DMS53 treated with DMSO at 0.1 percent for 48 hours (cell line): Measurements from ENCODE around the gene FTO.
"Not testable (repeated sequence)": the region's sequence is repeated elsewhere in the genome, so short reads cannot be mapped to it uniquely, and the experiment has no call there.

Experiments
- DNase-seq: peaks from one replicate; lab custom pipeline; 2025; ENCODE audit not compliant: unreplicated experiment; lab: John Stamatoyannopoulos, UW

The FTO gene

GRCh38 chr16:53821487-53821886 lies 117.5 kb downstream of the FTO start:
- no peak for DNase-seq

GRCh38 chr16:53821957-53822625 lies 118.1 kb downstream of the FTO start:
- DNase-seq = no peak

- DNase-seq = no peak
Measured at GRCh38 chr16:53822936-53823529, 119.1 kb downstream of the FTO start.

- DNase-seq = no peak
Measured at GRCh38 chr16:53826658-53827057, 122.7 kb downstream of the FTO start.

- no peak for DNase-seq
Measured at GRCh38 chr16:53827741-53828140, 123.8 kb downstream of the FTO start.

GRCh38 chr16:53829186-53829747 lies 125.3 kb downstream of the FTO start:
- DNase-seq = no peak

- DNase-seq = no peak
Measured at GRCh38 chr16:53832896-53833544, 129.1 kb downstream of the FTO start.

GRCh38 chr16:53836142-53836541 lies 132.2 kb downstream of the FTO start:
- no peak for DNase-seq

- no peak for DNase-seq
Measured at GRCh38 chr16:53836680-53837079, 132.7 kb downstream of the FTO start.

- no peak for DNase-seq
Measured at GRCh38 chr16:53837426-53837825, 133.5 kb downstream of the FTO start.

GRCh38 chr16:53839150-53839549 lies 135.2 kb downstream of the FTO start:
- no peak for DNase-seq

- no peak for DNase-seq
Measured at GRCh38 chr16:53840456-53840855, 136.5 kb downstream of the FTO start.

- no peak for DNase-seq
Measured at GRCh38 chr16:53841884-53842283, 137.9 kb downstream of the FTO start.

- DNase-seq = no peak
Measured at GRCh38 chr16:53843084-53843483, 139.1 kb downstream of the FTO start.

GRCh38 chr16:53844804-53845203 lies 140.8 kb downstream of the FTO start:
- no peak for DNase-seq

- not testable (repeated sequence) for DNase-seq
Measured at GRCh38 chr16:53846549-53846948, 142.6 kb downstream of the FTO start.

- no peak for DNase-seq
Measured at GRCh38 chr16:53846971-53847370, 143.0 kb downstream of the FTO start.

- no peak for DNase-seq
Measured at GRCh38 chr16:53848277-53848942, 144.5 kb downstream of the FTO start.

- DNase-seq = no peak
Measured at GRCh38 chr16:53848950-53849349, 145.0 kb downstream of the FTO start.

- no peak for DNase-seq
Measured at GRCh38 chr16:53849585-53849984, 145.6 kb downstream of the FTO start.

GRCh38 chr16:53849994-53850393 lies 146.0 kb downstream of the FTO start:
- DNase-seq = no peak

GRCh38 chr16:53852678-53853077 lies 148.7 kb downstream of the FTO start:
- DNase-seq = no peak
